OCI-LY1 (cell line): ENCODE results near the gene SULT2B1.

Experiments used
- H2AFZ ChIP-seq: fragments of 200-600 bp; sonication (generic), shearing (Covaris generic); 2 replicates; pipeline ENCODE4 v1.6.0; 2014; ENCODE audit warnings: antibody characterized with exemption, mild to moderate bottlenecking, low read length
- H3F3A ChIP-seq: fragments of 200-600 bp; sonication (generic), shearing (Covaris generic); 2 replicates; pipeline ENCODE4 v1.6.0; 2014; ENCODE audit warnings: mild to moderate bottlenecking, antibody characterized with exemption, low read length, moderate library complexity; ENCODE audit not compliant: insufficient read depth
- H3K27ac ChIP-seq: fragments of 200-600 bp; sonication (generic); 2 replicates; pipeline ENCODE4 v1.5.1; 2014; ENCODE audit warnings: low read length, mixed run types, mild to moderate bottlenecking, low read depth; ENCODE audit not compliant: poor library complexity, severe bottlenecking
- H3K27me3 ChIP-seq: fragments of 200-600 bp; sonication (generic); 2 replicates; pipeline ENCODE4 v1.6.0; 2014; ENCODE audit warnings: antibody characterized with exemption, mild to moderate bottlenecking, low read length, moderate library complexity; ENCODE audit not compliant: insufficient read depth
- H3K36me3 ChIP-seq: fragments of 200-600 bp; sonication (generic); 2 replicates; pipeline ENCODE4 v1.6.1; 2014; ENCODE audit warnings: mild to moderate bottlenecking, antibody characterized with exemption, low read length, moderate library complexity, mixed read lengths; ENCODE audit not compliant: insufficient read depth
- H3K4me1 ChIP-seq: fragments of 200-600 bp; sonication (generic); 2 replicates; pipeline ENCODE4 v1.5.1; 2014; ENCODE audit warnings: mild to moderate bottlenecking, low read length, moderate library complexity; ENCODE audit not compliant: insufficient read depth, severe bottlenecking
- H3K4me2 ChIP-seq: fragments of 200-600 bp; sonication (generic), shearing (Covaris generic); 2 replicates; pipeline ENCODE4 v1.6.1; 2014; ENCODE audit warnings: low read length
- H3K4me3 ChIP-seq: fragments of 200-600 bp; sonication (generic); 2 replicates; pipeline ENCODE4 v1.5.1; 2014; ENCODE audit warnings: low read length, low read depth, mild to moderate bottlenecking, mixed read lengths; ENCODE audit not compliant: poor library complexity, severe bottlenecking
- H3K79me2 ChIP-seq: fragments of 200-600 bp; shearing (Covaris generic); 2 replicates; pipeline ENCODE4 v1.6.1; 2016; ENCODE audit warnings: mixed run types, low read length, mixed read lengths; ENCODE audit not compliant: insufficient read depth
- H3K9ac ChIP-seq: fragments of 200-600 bp; sonication (generic), shearing (Covaris generic); 2 replicates; pipeline ENCODE4 v1.6.1; 2014; ENCODE audit warnings: mild to moderate bottlenecking, low read length, mixed read lengths
- H3K9me2 ChIP-seq: fragments of 200-600 bp; sonication (generic), shearing (Covaris generic); 2 replicates; pipeline ENCODE4 v1.6.1; 2014; ENCODE audit warnings: low read depth, mild to moderate bottlenecking, low read length, mixed read lengths
- H3K9me3 ChIP-seq: fragments of 200-600 bp; shearing (Covaris generic); 2 replicates; pipeline ENCODE4 v1.6.1; 2014; ENCODE audit warnings: low read length, mixed read lengths
- H4K20me1 ChIP-seq: fragments of 200-600 bp; sonication (generic), shearing (Covaris generic); 2 replicates; pipeline ENCODE4 v1.6.0; 2016; ENCODE audit warnings: mild to moderate bottlenecking, low read length; ENCODE audit not compliant: insufficient read depth
- CTCF ChIP-seq: fragments of 200-600 bp; sonication (generic), shearing (Covaris generic); IDR thresholded peaks from 2 replicates; pipeline ENCODE4 v1.5.1; 2017; ENCODE audit warnings: mild to moderate bottlenecking, antibody characterized with exemption, low read length, moderate library complexity, mixed read lengths
- EZH2 ChIP-seq: fragments of 200-600 bp; sonication (generic), shearing (Covaris generic); IDR thresholded peaks from 2 replicates; pipeline ENCODE4 v1.8.0; 2017; ENCODE audit warnings: borderline replicate concordance, mixed run types, mild to moderate bottlenecking, antibody characterized with exemption, low read length, moderate library complexity, mixed read lengths

The SULT2B1 gene

GRCh38 chr19:48556163-48556562 lies 4.2 kb downstream of the SULT2B1 start:
- H3K27ac ChIP-seq, result no peak overlapping the region
- no peaks in the 10 kb centered on the region for H3K79me2 ChIP-seq
- H3K36me3 ChIP-seq, result no peaks in the 10 kb centered on the region
- H3K9ac ChIP-seq, result no peak overlapping the region
- no peak overlapping the region for H2AFZ ChIP-seq
- no peaks in the 10 kb centered on the region for H3K9me2 ChIP-seq
- no peaks in the 10 kb centered on the region for H3K4me1 ChIP-seq
- H3K27me3 ChIP-seq, result peaks cover 7% of the 10 kb centered on the region
- H3K4me2 ChIP-seq, result no peak overlapping the region
- TF ChIP-seq CTCF, result no peak
- no peak for TF ChIP-seq EZH2
- no peaks in the 10 kb centered on the region for H3F3A ChIP-seq
- H3K9me3 ChIP-seq, result no peaks in the 10 kb centered on the region
- no peaks in the 10 kb centered on the region for H4K20me1 ChIP-seq
- H3K4me3 ChIP-seq, result no peak overlapping the region

GRCh38 chr19:48556825-48557224 lies 4.9 kb downstream of the SULT2B1 start:
- no peaks in the 10 kb centered on the region for H3K9me3 ChIP-seq
- no peak overlapping the region for H3K4me3 ChIP-seq
- no peak overlapping the region for H3K9ac ChIP-seq
- H3K27me3 ChIP-seq, result peaks cover under 1% of the 10 kb centered on the region; the same call in 1 of the 2 replicates
- H3K9me2 ChIP-seq, result no peaks in the 10 kb centered on the region
- H3K4me2 ChIP-seq, result no peak overlapping the region
- no peaks in the 10 kb centered on the region for H3K4me1 ChIP-seq
- no peak for TF ChIP-seq EZH2
- TF ChIP-seq CTCF, result no peak
- H3K36me3 ChIP-seq, result no peaks in the 10 kb centered on the region
- H4K20me1 ChIP-seq, result no peaks in the 10 kb centered on the region
- H3F3A ChIP-seq, result no peaks in the 10 kb centered on the region
- no peaks in the 10 kb centered on the region for H3K79me2 ChIP-seq
- no peak overlapping the region for H3K27ac ChIP-seq
- H2AFZ ChIP-seq, result no peak overlapping the region

- Histone ChIP-seq H3K27me3 (no peaks in the 10 kb centered on the region), H4K20me1 (no peaks in the 10 kb centered on the region), H3K9me2 (no peaks in the 10 kb centered on the region), H3K4me2 (no peak overlapping the region), H3K4me3 (no peak overlapping the region), H3K9ac (no peak overlapping the region), H2AFZ (no peak overlapping the region), H3K27ac (no peak overlapping the region), H3K36me3 (no peaks in the 10 kb centered on the region), H3K4me1 (no peaks in the 10 kb centered on the region), H3K9me3 (no peaks in the 10 kb centered on the region), H3K79me2 (no peaks in the 10 kb centered on the region), H3F3A (no peaks in the 10 kb centered on the region)
- TF ChIP-seq EZH2, result no peak
- TF ChIP-seq CTCF, result no peak
These were observed 6.2 kb downstream of the SULT2B1 start for GRCh38 chr19:48558018-48558684.
